CD8-positive, alpha-beta memory T cell (primary cell): ENCODE results near the gene MRPL44. TPM values are rescaled to one million over a fixed set of nuclear protein-coding genes. Genes with fewer than 3 reads are reported as not detected.

Source experiments
- CTCF ChIA-PET: fragments of 350-600 bp; sonication (Branson Sonifier 250); formaldehyde crosslinking; loops from one replicate; lab custom pipeline; 2021; ENCODE audit warnings: antibody characterized with exemption; lab: Charles Lee
- POLR2A ChIA-PET: fragments of 350-600 bp; sonication (Branson Sonifier 250); formaldehyde crosslinking; loops from one replicate; lab custom pipeline; 2021; ENCODE audit warnings: antibody characterized with exemption; lab: Charles Lee
- DNase-seq, 5 donors: peaks; one replicate each; pipeline versions ENCODE4 v3.0.0 to v3.0.0-alpha.2; 2020 to 2022; ENCODE audit warnings: mixed read lengths in 1 of 5
- H3K27ac ChIP-seq: one replicate; pipeline ENCODE4 v1.7.0; 2013; ENCODE audit warnings: low read depth, mild to moderate bottlenecking, low read length, moderate library complexity
- H3K27me3 ChIP-seq: 2 replicates; pipeline ENCODE4 v1.7.0; 2013; ENCODE audit warnings: low read length, mild to moderate bottlenecking; ENCODE audit not compliant: insufficient read depth, poor library complexity, severe bottlenecking
- H3K36me3 ChIP-seq: 2 replicates; pipeline ENCODE4 v1.7.0; 2013; ENCODE audit warnings: mild to moderate bottlenecking, low read length, moderate library complexity; ENCODE audit not compliant: insufficient read depth
- H3K4me1 ChIP-seq: 2 replicates; pipeline ENCODE4 v1.7.0; 2013; ENCODE audit warnings: mild to moderate bottlenecking, low read length, moderate library complexity; ENCODE audit not compliant: insufficient read depth
- H3K4me3 ChIP-seq: 2 replicates; pipeline ENCODE4 v1.7.0; 2013; ENCODE audit warnings: mild to moderate bottlenecking, low read length
- H3K9me3 ChIP-seq: 2 replicates; pipeline ENCODE4 v1.7.0; 2013; ENCODE audit warnings: mild to moderate bottlenecking, low read length
- H3K27ac Mint-ChIP-seq, 8 donors: one replicate each; pipeline ENCODE4 v1.8.0; 2020 to 2021; ENCODE audit warnings: mixed read lengths in 8 of 8, mild to moderate bottlenecking in 6 of 8, inconsistent platforms in 3 of 8, moderate library complexity in 3 of 8
- H3K27me3 Mint-ChIP-seq, 2 donors: one replicate each; pipeline ENCODE4 v1.8.0; 2020 to 2021; ENCODE audit warnings: mixed read lengths in 2 of 2, mild to moderate bottlenecking in 1 of 2, moderate library complexity in 1 of 2
- H3K36me3 Mint-ChIP-seq, 3 donors: one replicate each; pipeline ENCODE4 v1.8.0; 2020 to 2021; ENCODE audit warnings: mixed read lengths in 3 of 3, inconsistent platforms in 1 of 3, mild to moderate bottlenecking in 1 of 3
- H3K4me1 Mint-ChIP-seq, 3 donors: one replicate each; pipeline ENCODE4 v1.8.0; 2020 to 2021; ENCODE audit warnings: mixed read lengths in 3 of 3, inconsistent platforms in 1 of 3, mild to moderate bottlenecking in 1 of 3
- H3K4me3 Mint-ChIP-seq, 7 donors: one replicate each; pipeline ENCODE4 v1.8.0; 2020 to 2021; ENCODE audit warnings: mixed read lengths in 7 of 7, mild to moderate bottlenecking in 6 of 7, moderate library complexity in 4 of 7, inconsistent platforms in 2 of 7
- H3K9me3 Mint-ChIP-seq, 5 donors: one replicate each; pipeline ENCODE4 v1.8.0; 2020 to 2022; ENCODE audit warnings: mixed read lengths in 5 of 5, mild to moderate bottlenecking in 3 of 5, moderate library complexity in 2 of 5, inconsistent platforms in 1 of 5
- polyA plus RNA-seq: library from polyadenylated mRNA; unstranded; fragments of 300-500 nt; fragmentation: Illumina TruSeq; gene quantifications from one replicate; pipeline ENCODE4 v1.2.3, GENCODE V29; 2021
- total RNA-seq, 2 experiments: library from RNA; stranded (reverse); gene quantifications; one replicate each; pipeline ENCODE4 v1.2.3, GENCODE V29; 2021

Gene MRPL44
- total RNA-seq: 10 to 100 TPM; 42.6 TPM
- polyA plus RNA-seq: 26.7 TPM

GRCh38 chr2:223957092-223957851, at the start of gene MRPL44:
TSS of gene MRPL44 (plus strand) at chr2:223957463. CDS start at chr2:223957473, 10 bp downstream.
- peaks cover 15% of the 10 kb centered on the region for H3K36me3 ChIP-seq
- H3K27me3 ChIP-seq: no peaks in the 10 kb centered on the region
- CTCF ChIA-PET: interaction anchor here (0.9 to 1.8 kb wide), 3 partner anchors 12 to 197 kb away, joined by 3 to 8 read pairs (median 6); partner anchors contain the start of gene WDFY1
- H3K4me3 ChIP-seq: peak within 1 kb of the TSS; percentile 82
- peaks cover 51% of the 10 kb centered on the region for H3K4me1 ChIP-seq
- peak; percentile 93 to 96 (median 94) for DNase-seq
- H3K27ac Mint-ChIP-seq: peak within 1 kb of the TSS; percentile 92 to 99 (median 95)
- POLR2A ChIA-PET: interaction anchor here (1.0 to 1.8 kb wide), 5 partner anchors 12 to 1096 kb away, joined by 3 to 7 read pairs (median 4); partner anchors contain the start of gene WDFY1
- peaks cover 51 to 62% (median 56%) of the 10 kb centered on the region in 3 donors for H3K4me1 Mint-ChIP-seq
- peak within 1 kb of the TSS; percentile 55 for H3K27ac ChIP-seq
- no peaks in the 10 kb centered on the region for H3K9me3 ChIP-seq
- H3K4me3 Mint-ChIP-seq: peak within 1 kb of the TSS; percentile 94 to 99 (median 97)
- peaks cover 0 to 6% of the 10 kb centered on the region in 2 donors for H3K27me3 Mint-ChIP-seq
- no peaks in the 10 kb centered on the region for H3K9me3 Mint-ChIP-seq
- peaks cover 0 to 38% (median 6%) of the 10 kb centered on the region in 3 donors for H3K36me3 Mint-ChIP-seq

DNA sequence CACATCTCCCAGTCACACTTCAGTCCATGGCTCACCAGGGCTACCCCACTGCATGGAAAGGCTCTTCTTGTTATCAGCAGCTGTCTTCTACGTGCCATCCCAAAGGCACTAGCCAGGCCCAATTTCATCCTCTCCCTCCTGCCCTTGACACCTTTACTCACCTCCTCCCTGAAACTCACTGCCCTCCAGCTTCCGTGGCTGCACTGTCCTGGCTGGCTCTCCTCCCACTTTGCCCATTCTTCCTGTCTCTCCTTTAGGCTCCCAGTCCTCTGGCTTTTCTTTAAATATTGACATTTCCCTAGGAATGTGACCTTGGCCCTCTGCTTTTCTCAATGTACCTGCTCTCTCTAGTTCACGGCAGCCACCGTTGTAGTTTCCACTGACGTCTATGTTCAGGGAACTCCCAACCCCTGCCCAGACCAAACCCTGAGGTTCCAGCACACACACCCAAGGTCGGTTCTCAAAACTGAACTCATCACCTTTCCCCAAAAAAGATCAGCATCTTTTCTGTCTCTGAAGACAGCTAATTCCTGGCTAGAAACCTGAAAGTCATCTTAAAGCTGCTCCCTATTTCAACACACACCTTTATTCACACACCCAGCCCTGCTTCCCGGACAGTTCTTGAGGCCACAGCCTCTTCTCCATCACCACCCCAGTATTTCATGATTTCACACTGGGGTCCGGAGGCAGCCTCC, 48.8 kb upstream of the MRPL44 start:
- ChIA-PET POLR2A (no interaction called here), CTCF (no interaction called here)
- no peaks in the 10 kb centered on the region for H3K36me3 ChIP-seq
- no peak overlapping the region for H3K4me3 Mint-ChIP-seq
- H3K9me3 ChIP-seq: no peaks in the 10 kb centered on the region
- no peaks in the 10 kb centered on the region for H3K9me3 Mint-ChIP-seq
- peaks cover 0 to 61% (median 9%) of the 10 kb centered on the region in 3 donors for H3K36me3 Mint-ChIP-seq
- no peaks in the 10 kb centered on the region for H3K27me3 ChIP-seq
- no peak overlapping the region for H3K27ac ChIP-seq
- H3K4me3 ChIP-seq: no peak overlapping the region
- peaks cover 12 to 36% (median 27%) of the 10 kb centered on the region in 3 donors for H3K4me1 Mint-ChIP-seq
- no peaks in the 10 kb centered on the region for H3K4me1 ChIP-seq
- H3K27ac Mint-ChIP-seq: peak overlapping the region in 4 of 8 donors; percentile 7 to 28 (median 20)
- DNase-seq: no peak
- H3K27me3 Mint-ChIP-seq: no peaks in the 10 kb centered on the region

- POLR2A ChIA-PET: no interaction called here
- H3K9me3 Mint-ChIP-seq: no peaks in the 10 kb centered on the region
- no peaks in the 10 kb centered on the region for H3K9me3 ChIP-seq
- no peaks in the 10 kb centered on the region for H3K4me1 ChIP-seq
- no peak overlapping the region for H3K4me3 ChIP-seq
- H3K27me3 ChIP-seq: no peaks in the 10 kb centered on the region
- H3K36me3 Mint-ChIP-seq: peaks cover 0 to 58% (median 9%) of the 10 kb centered on the region in 3 donors
- no peak overlapping the region for H3K4me3 Mint-ChIP-seq
- H3K27me3 Mint-ChIP-seq: no peaks in the 10 kb centered on the region
- peaks cover 12 to 38% (median 27%) of the 10 kb centered on the region in 3 donors for H3K4me1 Mint-ChIP-seq
- peak overlapping the region in 3 of 8 donors; percentile 15 to 49 (median 31) for H3K27ac Mint-ChIP-seq
- CTCF ChIA-PET: no interaction called here
- H3K36me3 ChIP-seq: no peaks in the 10 kb centered on the region
- no peak overlapping the region for H3K27ac ChIP-seq
- no peak for DNase-seq
Observed at GRCh38 chr2:223909001-223909741, 48.1 kb upstream of the MRPL44 start.

- ChIA-PET POLR2A (no interaction called here), CTCF (no interaction called here)
- no peaks in the 10 kb centered on the region for H3K27me3 ChIP-seq
- peaks cover 3 to 58% (median 11%) of the 10 kb centered on the region in 3 donors for H3K36me3 Mint-ChIP-seq
- DNase-seq: no peak
- H3K27ac Mint-ChIP-seq: no peak overlapping the region
- H3K36me3 ChIP-seq: no peaks in the 10 kb centered on the region
- H3K27ac ChIP-seq: no peak overlapping the region
- no peaks in the 10 kb centered on the region for H3K9me3 ChIP-seq
- peaks cover 0 to 1% of the 10 kb centered on the region in 2 donors for H3K27me3 Mint-ChIP-seq
- no peaks in the 10 kb centered on the region for H3K9me3 Mint-ChIP-seq
- H3K4me1 Mint-ChIP-seq: peaks cover 6 to 44% (median 18%) of the 10 kb centered on the region in 3 donors
- H3K4me3 ChIP-seq: no peak overlapping the region
- H3K4me3 Mint-ChIP-seq: no peak overlapping the region
- no peaks in the 10 kb centered on the region for H3K4me1 ChIP-seq
Observed at GRCh38 chr2:223914324-223914723, 42.9 kb upstream of the MRPL44 start.

DNA sequence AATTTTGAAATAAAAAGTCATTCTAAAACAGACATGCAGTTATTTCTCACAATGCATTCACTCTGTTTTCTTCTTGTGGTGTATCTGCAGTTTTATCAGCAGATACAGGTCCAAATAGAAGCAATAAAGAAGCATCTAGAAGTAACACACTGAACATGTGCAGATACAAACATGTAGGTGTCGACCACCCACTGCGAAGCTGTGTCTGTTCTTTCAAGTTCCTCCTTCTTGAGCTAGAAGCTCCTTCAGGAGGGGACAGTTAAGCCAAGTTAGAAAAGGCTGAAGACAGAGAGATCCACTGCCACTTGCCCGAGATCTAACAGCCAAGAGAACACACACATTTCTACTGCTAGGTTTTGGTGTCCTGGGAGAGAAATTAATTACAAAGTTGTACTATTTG, 42.2 kb upstream of the MRPL44 start:
- ChIA-PET POLR2A (no interaction called here), CTCF (no interaction called here)
- no peaks in the 10 kb centered on the region for H3K4me1 ChIP-seq
- no peak for DNase-seq
- no peak overlapping the region for H3K27ac ChIP-seq
- Mint-ChIP-seq H3K4me1 (peaks cover 2 to 42% (median 13%) of the 10 kb centered on the region in 3 donors), H3K9me3 (no peaks in the 10 kb centered on the region), H3K36me3 (peaks cover 3 to 52% (median 11%) of the 10 kb centered on the region in 3 donors), H3K27me3 (peaks cover 0 to 1% of the 10 kb centered on the region in 2 donors), H3K4me3 (no peak overlapping the region), H3K27ac (peak overlapping the region in 1 of 8 donors; percentile 5)
- H3K36me3 ChIP-seq: no peaks in the 10 kb centered on the region
- H3K4me3 ChIP-seq: no peak overlapping the region
- H3K9me3 ChIP-seq: no peaks in the 10 kb centered on the region
- no peaks in the 10 kb centered on the region for H3K27me3 ChIP-seq

- H3K9me3 Mint-ChIP-seq: no peaks in the 10 kb centered on the region
- Histone ChIP-seq H3K9me3 (no peaks in the 10 kb centered on the region), H3K27ac (no peak overlapping the region), H3K36me3 (no peaks in the 10 kb centered on the region), H3K27me3 (no peaks in the 10 kb centered on the region), H3K4me3 (no peak overlapping the region), H3K4me1 (no peaks in the 10 kb centered on the region)
- peaks cover 0 to 1% of the 10 kb centered on the region in 2 donors for H3K27me3 Mint-ChIP-seq
- ChIA-PET CTCF (no interaction called here), POLR2A (no interaction called here)
- H3K4me3 Mint-ChIP-seq: no peak overlapping the region
- H3K4me1 Mint-ChIP-seq: peaks cover 6 to 51% (median 14%) of the 10 kb centered on the region in 3 donors
- H3K27ac Mint-ChIP-seq: peak overlapping the region in 1 of 8 donors; percentile 30
- DNase-seq: no peak
- H3K36me3 Mint-ChIP-seq: peaks cover 3 to 48% (median 9%) of the 10 kb centered on the region in 3 donors
Observed at GRCh38 chr2:223916181-223916920, 40.9 kb upstream of the MRPL44 start.

GRCh38 chr2:223918671-223919134, 38.6 kb upstream of the MRPL44 start:
- Mint-ChIP-seq H3K9me3 (no peaks in the 10 kb centered on the region), H3K27me3 (peaks cover 0 to 1% of the 10 kb centered on the region in 2 donors), H3K27ac (peak overlapping the region in 2 of 8 donors; percentile 6 to 74), H3K4me1 (peaks cover 15 to 58% (median 21%) of the 10 kb centered on the region in 3 donors), H3K4me3 (no peak overlapping the region), H3K36me3 (peaks cover 3 to 41% (median 8%) of the 10 kb centered on the region in 3 donors)
- DNase-seq: no peak
- Histone ChIP-seq H3K4me3 (no peak overlapping the region), H3K27me3 (no peaks in the 10 kb centered on the region), H3K9me3 (no peaks in the 10 kb centered on the region), H3K4me1 (no peaks in the 10 kb centered on the region), H3K36me3 (no peaks in the 10 kb centered on the region), H3K27ac (no peak overlapping the region)
- ChIA-PET POLR2A (no interaction called here), CTCF (no interaction called here)
